NCI-H774 (cell line): ENCODE measurements around the gene NAA16.
"Not testable (repeated sequence)": the region's sequence is repeated elsewhere in the genome, so short reads cannot be mapped to it uniquely, and the experiment has no call there.

Experiments used
- DNase-seq: peaks from one replicate; lab custom pipeline; 2025; lab: John Stamatoyannopoulos, UW

NAA16 gene

GRCh38 chr13:41356385-41356648 lies 45.2 kb downstream of the NAA16 start:
- DNase-seq, result not testable (repeated sequence)

DNA sequence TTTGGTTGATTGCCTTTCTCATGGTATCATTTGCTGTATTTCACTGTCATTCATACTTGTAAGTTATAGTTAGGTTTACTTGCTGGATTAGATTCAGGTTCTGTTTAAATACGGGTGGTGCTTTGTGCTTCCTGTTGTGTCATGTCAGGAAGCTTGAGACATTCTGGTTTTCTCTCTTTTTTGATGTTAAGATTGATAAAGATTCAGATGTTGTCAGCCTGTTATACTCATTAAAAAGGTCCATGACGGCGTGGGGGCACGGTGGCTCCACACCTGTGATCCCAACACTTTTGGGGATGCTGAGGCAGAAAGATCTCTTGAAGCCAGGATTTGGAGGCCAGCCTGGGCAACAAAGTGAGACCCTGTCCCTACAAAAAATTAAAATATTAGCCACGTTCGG lies 45.7 kb downstream of the NAA16 start:
- no peak for DNase-seq

GRCh38 chr13:41361491-41361890 lies 50.4 kb downstream of the NAA16 start:
- no peak for DNase-seq

DNA sequence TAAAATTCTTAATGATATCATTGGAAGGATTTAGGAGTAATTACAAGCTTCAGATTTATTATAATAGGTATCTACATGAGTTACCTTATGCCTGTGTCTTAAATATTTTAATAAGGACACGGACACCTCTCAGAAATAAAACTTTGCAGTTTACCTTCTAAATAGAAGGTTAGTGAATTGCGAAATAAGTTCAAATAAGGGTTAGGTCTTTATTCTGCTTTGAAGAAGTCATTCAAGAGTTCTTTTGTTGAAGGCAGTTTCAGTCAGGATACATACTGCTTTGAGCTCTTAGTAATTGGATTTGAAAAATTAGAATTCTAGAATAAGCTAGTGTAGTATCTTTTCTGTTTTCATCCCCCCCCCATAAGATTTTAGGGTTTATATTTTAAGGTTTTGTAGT lies 53.0 kb downstream of the NAA16 start:
- no peak for DNase-seq

DNA sequence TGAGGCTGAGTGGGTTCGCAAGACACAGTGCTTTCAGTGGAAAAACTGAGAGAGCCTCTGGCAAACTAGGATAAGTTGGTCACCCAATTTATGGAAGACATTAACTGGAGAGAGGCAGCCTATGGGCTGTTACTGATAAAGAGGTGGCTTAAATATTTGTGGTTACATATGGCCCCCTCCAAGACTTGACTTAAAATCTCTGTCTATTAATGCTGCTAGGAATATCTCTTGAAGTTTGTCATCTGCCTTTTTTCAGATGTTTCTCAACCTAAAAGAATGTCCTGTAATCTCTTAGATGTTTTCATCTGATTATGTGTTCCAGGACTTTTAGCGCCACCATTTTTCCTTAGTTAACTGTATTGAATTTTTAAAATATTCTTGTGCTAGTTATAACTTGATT lies 54.6 kb downstream of the NAA16 start:
- no peak for DNase-seq

GRCh38 chr13:41370736-41371135 lies 59.7 kb downstream of the NAA16 start:
- DNase-seq, result no peak

DNA sequence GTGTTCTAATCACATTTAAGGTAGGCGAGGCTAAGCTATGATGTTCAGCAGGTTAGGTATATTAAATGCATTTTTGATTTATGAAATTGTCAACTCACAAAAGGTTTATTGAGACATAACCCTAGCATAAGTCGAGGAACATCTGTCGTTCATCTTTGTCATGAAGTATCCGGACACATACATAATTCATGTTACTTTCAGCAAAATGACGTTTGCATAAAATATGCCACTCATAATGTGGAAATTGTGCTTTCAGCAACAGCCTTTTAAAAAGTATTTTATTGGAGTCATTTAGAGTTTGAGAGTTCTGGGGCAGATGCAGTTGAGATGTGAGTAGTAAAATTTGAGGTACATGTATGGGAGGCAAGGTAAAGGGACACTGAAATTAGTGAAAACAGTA lies 66.4 kb downstream of the NAA16 start:
- DNase-seq, result no peak

GRCh38 chr13:41382431-41382830 lies 71.4 kb downstream of the NAA16 start:
- DNase-seq, result no peak

GRCh38 chr13:41383386-41383785 lies 72.3 kb downstream of the NAA16 start:
- no peak for DNase-seq

DNA sequence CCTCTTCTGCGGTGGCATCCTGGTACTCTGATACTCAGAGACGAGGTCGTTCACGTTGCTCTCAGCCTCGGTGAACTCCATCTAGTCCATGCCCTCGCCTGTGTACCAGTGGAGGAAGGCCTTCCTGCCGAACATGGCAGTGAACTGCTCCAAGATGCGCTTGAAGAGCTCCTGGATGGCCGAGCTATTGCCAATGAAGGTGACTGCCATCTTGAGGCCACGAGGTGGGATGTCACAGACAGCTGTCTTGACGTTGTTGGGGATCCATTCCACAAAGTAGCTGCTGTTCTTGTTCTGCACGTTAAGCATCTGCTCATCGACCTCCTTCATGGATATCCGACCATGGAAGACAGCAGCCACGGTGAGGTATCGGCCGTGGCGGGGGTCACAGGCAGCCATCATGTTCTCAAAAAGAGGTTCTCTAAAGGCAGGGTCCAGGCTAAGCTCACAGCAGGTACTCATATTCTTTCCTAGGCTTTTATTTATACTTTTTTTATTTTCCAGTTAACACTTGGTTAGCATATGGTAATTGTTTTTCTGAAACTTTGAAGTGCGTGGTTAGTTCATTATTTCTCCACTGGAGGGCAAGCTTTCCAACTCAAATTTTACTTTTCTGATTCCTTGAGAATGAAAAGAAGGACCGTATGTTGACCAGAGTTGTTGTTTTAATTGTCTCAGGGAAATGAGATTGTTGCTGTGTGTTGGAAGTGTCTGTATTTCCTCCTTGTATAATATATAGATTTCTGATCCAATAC lies 73.9 kb downstream of the NAA16 start:
- no peak for DNase-seq

DNA sequence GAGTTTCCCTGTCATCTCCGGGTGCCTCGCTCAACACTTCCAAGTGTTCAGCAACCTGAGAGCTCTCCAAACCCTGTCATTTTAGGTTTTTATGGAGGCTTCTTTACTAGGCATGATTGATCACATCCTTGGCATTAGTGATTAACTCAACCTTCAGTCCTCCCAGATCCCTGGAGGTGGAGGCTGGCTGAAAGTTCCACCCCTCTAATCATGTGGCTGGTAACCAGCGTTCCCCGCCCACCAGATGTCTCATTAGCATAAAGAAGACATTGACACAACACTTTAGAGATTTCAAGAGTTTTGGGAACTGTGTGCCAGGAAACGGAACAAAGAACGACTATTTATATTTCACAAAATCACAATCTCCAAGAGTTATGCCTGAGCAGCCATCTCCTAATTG lies 75.1 kb downstream of the NAA16 start:
- no peak for DNase-seq

- DNase-seq, result no peak
Observed at GRCh38 chr13:41387576-41387975, 76.5 kb downstream of the NAA16 start.

GRCh38 chr13:41388143-41388881 lies 77.2 kb downstream of the NAA16 start:
- DNase-seq, result no peak

DNA sequence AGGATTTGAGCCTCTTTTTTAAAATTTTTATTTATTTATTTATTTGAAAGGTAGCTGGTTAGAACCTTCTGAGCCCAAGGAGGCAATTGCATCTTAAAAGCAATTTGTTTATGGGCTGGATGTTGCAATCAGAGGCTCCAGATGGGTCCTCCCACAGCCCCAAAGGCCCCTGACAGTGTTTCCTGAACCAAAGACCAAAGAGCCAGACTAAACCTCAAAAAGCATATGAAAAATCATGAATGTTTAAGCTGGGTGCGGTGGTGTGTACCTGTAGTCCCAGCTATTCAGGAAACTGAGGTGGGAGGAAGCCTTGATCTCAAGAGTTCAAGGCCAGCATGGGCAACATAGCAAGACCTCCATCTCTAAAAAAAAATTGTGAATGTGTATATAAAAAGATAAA lies 78.5 kb downstream of the NAA16 start:
- DNase-seq, result no peak

GRCh38 chr13:41394166-41394565 lies 83.1 kb downstream of the NAA16 start:
- no peak for DNase-seq

DNA sequence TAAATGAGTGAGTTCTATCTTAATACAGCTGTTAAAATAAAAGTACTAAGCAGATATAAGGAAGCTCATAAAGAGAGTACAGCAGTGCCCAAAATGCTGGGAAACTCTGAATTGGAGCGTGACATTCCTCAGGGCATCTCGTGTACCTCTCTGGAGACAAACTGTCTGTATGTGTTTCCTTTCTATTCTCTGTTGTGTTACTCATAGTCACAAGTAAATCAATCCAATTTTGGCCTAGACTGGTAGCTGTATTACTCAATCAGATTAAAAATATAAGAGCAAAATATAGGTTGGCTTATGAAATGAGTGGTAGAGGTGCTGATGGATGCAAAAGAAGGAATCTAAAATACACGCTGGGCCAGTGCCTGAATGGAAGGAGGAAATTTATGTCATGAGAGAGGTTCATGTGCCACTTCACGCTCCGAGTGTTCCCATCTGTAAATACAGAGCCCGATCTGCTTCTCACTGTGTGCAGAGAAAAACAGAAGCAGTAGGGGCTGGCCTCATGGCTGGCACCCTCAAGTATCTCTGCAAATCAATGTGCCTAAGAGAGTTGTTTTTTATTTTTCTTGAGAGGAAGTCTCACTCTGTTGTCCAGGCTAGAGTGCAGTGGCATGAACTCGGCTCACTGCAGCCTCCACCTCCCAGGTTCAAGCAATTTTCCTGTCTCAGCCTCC lies 87.6 kb downstream of the NAA16 start:
- DNase-seq, result no peak

- no peak for DNase-seq
Observed at GRCh38 chr13:41401366-41401765, 90.3 kb downstream of the NAA16 start.

- no peak for DNase-seq
Observed at GRCh38 chr13:41402691-41403511, 91.8 kb downstream of the NAA16 start.

GRCh38 chr13:41403983-41404382 lies 92.9 kb downstream of the NAA16 start:
- DNase-seq, result no peak

GRCh38 chr13:41405367-41405766 lies 94.3 kb downstream of the NAA16 start:
- DNase-seq, result no peak

DNA sequence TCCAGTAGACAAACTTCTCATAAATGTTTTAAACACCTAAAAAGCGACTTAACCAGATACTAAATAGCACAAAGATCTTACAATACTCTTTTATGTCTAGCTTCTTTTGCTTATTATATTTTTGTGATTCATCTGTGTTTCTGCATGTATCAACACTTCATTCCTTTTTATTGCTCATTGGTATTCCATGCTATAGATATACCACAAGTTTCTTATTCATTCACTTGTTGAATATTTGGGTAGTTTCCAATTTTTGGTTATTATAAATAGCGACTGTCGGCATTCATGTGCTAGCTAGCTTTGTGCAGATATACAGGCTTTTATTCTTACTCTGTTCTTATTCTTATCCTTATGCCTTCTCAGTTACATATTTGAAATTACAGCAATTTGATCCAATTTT lies 96.3 kb downstream of the NAA16 start:
- no peak for DNase-seq

GRCh38 chr13:41408121-41408520 lies 97.1 kb downstream of the NAA16 start:
- no peak for DNase-seq

DNA sequence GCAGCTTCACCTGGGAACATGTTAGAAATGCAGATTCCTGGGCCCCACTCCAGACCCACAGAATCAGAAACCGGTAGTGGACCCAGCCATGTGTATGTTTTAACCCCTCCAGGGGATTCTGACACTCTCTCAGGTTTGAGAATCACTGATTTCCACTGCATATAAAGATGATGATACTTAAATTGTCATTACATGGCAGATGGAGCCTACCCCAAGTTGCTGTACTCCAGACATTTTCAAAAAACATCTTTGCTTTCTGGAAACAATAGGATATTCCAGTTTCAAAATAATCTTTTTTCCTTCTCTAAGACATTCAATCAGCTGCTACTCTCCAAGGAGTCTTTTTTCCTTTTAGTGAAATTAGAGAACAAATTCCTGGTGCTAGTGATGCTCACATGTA lies 97.7 kb downstream of the NAA16 start:
- DNase-seq, result no peak
